RWPE2 (cell line): ENCODE data around the gene NAGS.
A peak's percentile ranks its signal among the peaks of the same experiment; 100 is the strongest.
"Not testable (repeated sequence)": the region's sequence is repeated elsewhere in the genome, so short reads cannot be mapped to it uniquely, and the experiment has no call there.

ENCODE experiments used
- ATAC-seq: fragments of 200-7000 bp; cut with Tn5 transposase; 3 replicates; pipeline ENCODE4 v1.9.1; 2021; ENCODE audit warnings: low read depth
- DNase-seq: peaks from one replicate; pipeline ENCODE4 v3.0.0-alpha.2; 2020; ENCODE audit warnings: low spot score
- H3K27ac ChIP-seq: fragments of 450-650 bp; 2 replicates; pipeline ENCODE4 v1.5.1; 2017; ENCODE audit warnings: mild to moderate bottlenecking; ENCODE audit not compliant: poor library complexity, severe bottlenecking
- H3K27me3 ChIP-seq: fragments of 250-450 bp; sonication (Bioruptor Pico); 2 replicates; pipeline ENCODE4 v1.5.1; 2021; ENCODE audit warnings: mild to moderate bottlenecking, moderate library complexity; ENCODE audit not compliant: insufficient read depth, poor library complexity, severe bottlenecking
- H3K36me3 ChIP-seq: fragments of 250-450 bp; sonication (Bioruptor Pico); 2 replicates; pipeline ENCODE4 v1.5.1; 2020; ENCODE audit warnings: low read depth, mild to moderate bottlenecking, moderate library complexity
- H3K4me1 ChIP-seq: fragments of 250-450 bp; sonication (Bioruptor Pico); 2 replicates; pipeline ENCODE4 v1.5.1; 2021; ENCODE audit warnings: mild to moderate bottlenecking, moderate library complexity; ENCODE audit not compliant: insufficient read depth, poor library complexity, severe bottlenecking
- H3K4me3 ChIP-seq: fragments of 250-450 bp; sonication (Bioruptor Pico); 2 replicates; pipeline ENCODE4 v1.5.1; 2021; ENCODE audit warnings: mild to moderate bottlenecking, moderate library complexity; ENCODE audit not compliant: severe bottlenecking
- H3K9me3 ChIP-seq: fragments of 250-450 bp; sonication (Bioruptor Pico); 2 replicates; pipeline ENCODE4 v1.5.1; 2021; ENCODE audit warnings: mild to moderate bottlenecking, moderate library complexity; ENCODE audit not compliant: severe bottlenecking
- CTCF ChIP-seq: fragments of 450-650 bp; IDR thresholded peaks from one replicate; pipeline ENCODE4 v1.5.1; 2017; ENCODE audit warnings: mild to moderate bottlenecking, moderate library complexity; ENCODE audit not compliant: poor library complexity, severe bottlenecking

The NAGS gene

GRCh38 chr17:44039829-44040635, 35.6 kb downstream of the NAGS start:
- TF ChIP-seq CTCF, result no peak
- no peaks in the 10 kb centered on the region for H3K27me3 ChIP-seq
- H3K9me3 ChIP-seq, result no peaks in the 10 kb centered on the region
- no peak overlapping the region for H3K4me3 ChIP-seq
- peaks cover 15% of the 10 kb centered on the region for H3K4me1 ChIP-seq
- H3K27ac ChIP-seq, result peak overlapping the region; percentile 21
- ATAC-seq (peak; percentile 50; the same call in 2 of the 3 replicates), DNase-seq (no peak)
- H3K36me3 ChIP-seq, result peaks cover 50% of the 10 kb centered on the region

- TF ChIP-seq CTCF, result no peak
- Histone ChIP-seq H3K36me3 (peaks cover 43% of the 10 kb centered on the region), H3K27ac (peak overlapping the region; percentile 27), H3K4me1 (peaks cover 15% of the 10 kb centered on the region), H3K4me3 (no peak overlapping the region), H3K27me3 (no peaks in the 10 kb centered on the region), H3K9me3 (no peaks in the 10 kb centered on the region)
- DNase-seq (no peak), ATAC-seq (no peak)
Observed at GRCh38 chr17:44043272-44043696, 38.9 kb downstream of the NAGS start.

- no peaks in the 10 kb centered on the region for H3K27me3 ChIP-seq
- peaks cover 15% of the 10 kb centered on the region for H3K4me1 ChIP-seq
- DNase-seq, result no peak
- H3K4me3 ChIP-seq, result no peak overlapping the region
- peak overlapping the region; percentile 27 for H3K27ac ChIP-seq
- peaks cover 41% of the 10 kb centered on the region for H3K36me3 ChIP-seq
- TF ChIP-seq CTCF, result no peak
- H3K9me3 ChIP-seq, result no peaks in the 10 kb centered on the region
- ATAC-seq, result peak; percentile 60
Observed at GRCh38 chr17:44044071-44044470, 39.6 kb downstream of the NAGS start.

- no peak for TF ChIP-seq CTCF
- peaks cover 15% of the 10 kb centered on the region for H3K4me1 ChIP-seq
- DNase-seq (no peak), ATAC-seq (no peak)
- no peaks in the 10 kb centered on the region for H3K9me3 ChIP-seq
- no peak overlapping the region for H3K4me3 ChIP-seq
- peaks cover 42% of the 10 kb centered on the region for H3K36me3 ChIP-seq
- no peaks in the 10 kb centered on the region for H3K27me3 ChIP-seq
- peak overlapping the region; percentile 27 for H3K27ac ChIP-seq
Observed at GRCh38 chr17:44045486-44045885, 41.1 kb downstream of the NAGS start.

- DNase-seq, H3K4me1 ChIP-seq, ATAC-seq, H3K9me3 ChIP-seq, H3K4me3 ChIP-seq, H3K27ac ChIP-seq, H3K27me3 ChIP-seq: not testable (repeated sequence)
- H3K36me3 ChIP-seq, result peaks cover 56% of the 10 kb centered on the region
Observed at GRCh38 chr17:44046893-44047292, 42.5 kb downstream of the NAGS start.
